KOPT-K1 (cell line): Measurements from ENCODE around the gene PPEF1.
"Not testable (repeated sequence)": the region's sequence is repeated elsewhere in the genome, so short reads cannot be mapped to it uniquely, and the experiment has no call there.

Experiments used
- H3K27ac ChIP-seq: fragments of 200-600 bp; sonication (generic); 2 replicates; pipeline ENCODE4 v1.5.1; 2016; ENCODE audit warnings: antibody characterized with exemption, mild to moderate bottlenecking, low read depth, low read length; ENCODE audit not compliant: poor library complexity, severe bottlenecking
- H3K36me3 ChIP-seq: fragments of 200-600 bp; sonication (generic); 2 replicates; pipeline ENCODE4 v1.5.1; 2017; ENCODE audit warnings: antibody characterized with exemption, mild to moderate bottlenecking, low read length, moderate library complexity; ENCODE audit not compliant: insufficient read depth
- H3K9me3 ChIP-seq: fragments of 200-600 bp; sonication (generic); 2 replicates; pipeline ENCODE4 v1.5.1; 2017; ENCODE audit warnings: antibody characterized with exemption, low read length, mild to moderate bottlenecking; ENCODE audit not compliant: insufficient read depth, poor library complexity, severe bottlenecking

PPEF1 gene

GRCh38 chrX:18691431-18691830 is 16.0 kb upstream of the PPEF1 start:
- H3K36me3 ChIP-seq = no peaks in the 10 kb centered on the region

DNA sequence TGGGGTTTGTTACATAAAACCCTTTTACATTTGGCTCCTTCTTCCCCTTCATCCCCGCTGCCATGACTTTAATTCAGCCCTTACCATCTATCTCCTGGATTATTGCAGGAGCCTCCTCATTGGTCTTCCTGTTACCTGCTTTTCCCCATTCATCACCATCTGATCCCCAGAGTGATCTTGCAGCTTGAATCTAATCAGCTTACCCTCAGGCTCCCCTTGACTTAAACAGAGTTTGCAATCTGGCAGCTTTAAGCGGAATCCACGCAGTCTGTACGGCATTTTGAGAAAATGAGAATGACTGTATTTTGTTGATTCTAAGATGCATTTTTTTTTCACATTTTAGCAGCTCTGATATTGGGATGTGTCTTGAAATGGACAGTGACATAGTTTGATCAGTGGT is 14.9 kb upstream of the PPEF1 start:
- no peaks in the 10 kb centered on the region for H3K9me3 ChIP-seq
- H3K27ac ChIP-seq = no peak overlapping the region
- no peaks in the 10 kb centered on the region for H3K36me3 ChIP-seq

More at GRCh38 chrX:18691431-18691830, 16.0 kb upstream of the PPEF1 start:
- Histone ChIP-seq H3K27ac (no peak overlapping the region), H3K9me3 (no peaks in the 10 kb centered on the region)

DNA sequence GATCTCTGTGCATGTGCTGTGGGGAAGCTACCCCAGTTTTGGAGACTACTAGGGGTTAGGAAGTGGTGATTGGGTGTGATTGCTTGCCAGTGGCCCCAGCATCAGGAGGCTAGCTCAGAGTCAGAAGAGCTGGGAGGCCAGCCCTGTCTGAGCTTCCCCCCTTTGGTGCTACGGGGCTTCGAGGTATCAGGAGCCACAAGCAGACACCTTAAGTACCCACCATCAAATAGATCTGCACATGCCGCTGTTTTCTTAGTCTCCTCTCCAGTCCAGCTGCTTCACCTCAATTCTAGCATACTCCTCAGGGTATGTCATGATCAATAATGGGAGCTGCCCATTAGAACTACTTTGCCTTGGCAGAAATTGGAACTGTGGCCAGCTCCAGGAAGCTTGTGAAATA is 10.8 kb upstream of the PPEF1 start:
- no peaks in the 10 kb centered on the region for H3K9me3 ChIP-seq
- no peaks in the 10 kb centered on the region for H3K36me3 ChIP-seq
- H3K27ac ChIP-seq = no peak overlapping the region

- H3K27ac ChIP-seq = no peak overlapping the region
- no peaks in the 10 kb centered on the region for H3K9me3 ChIP-seq
- H3K36me3 ChIP-seq = no peaks in the 10 kb centered on the region
Observed at GRCh38 chrX:18698737-18699650, 8.5 kb upstream of the PPEF1 start.

DNA sequence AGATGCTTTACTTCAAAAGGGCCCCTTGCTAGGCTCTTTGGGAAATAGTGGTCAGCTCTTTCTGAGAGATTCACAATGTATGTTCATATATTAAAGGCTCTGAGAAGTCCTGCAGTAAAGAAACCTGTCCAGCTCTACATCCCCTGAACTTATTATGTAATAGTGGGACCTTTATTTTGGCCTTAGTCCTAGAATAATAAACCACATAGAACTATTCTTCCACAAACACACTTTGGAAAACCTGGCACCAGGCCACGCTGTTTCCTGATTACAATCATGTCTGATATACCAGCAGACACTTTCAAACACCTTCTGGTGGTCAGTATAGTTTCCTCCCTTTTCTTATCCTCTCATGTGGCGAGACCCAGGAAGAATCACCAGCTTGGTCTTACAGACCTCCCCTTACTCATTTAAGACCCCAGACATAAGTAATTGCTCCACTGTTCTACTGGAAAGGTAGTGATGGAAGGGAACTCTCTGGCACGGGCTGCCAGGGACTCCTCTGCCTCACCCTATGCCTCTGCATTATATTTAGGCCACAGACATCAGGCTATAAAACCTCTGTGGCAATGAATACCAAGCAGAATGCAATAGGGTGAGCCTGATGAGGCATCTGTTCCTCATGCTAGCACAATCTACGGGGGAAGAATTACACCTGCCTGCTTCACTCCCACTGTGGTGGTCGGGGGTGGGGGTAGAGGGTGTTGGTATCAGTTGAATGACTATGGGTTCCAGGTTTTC is 5.7 kb upstream of the PPEF1 start:
- Histone ChIP-seq H3K36me3 (no peaks in the 10 kb centered on the region), H3K27ac (no peak overlapping the region), H3K9me3 (no peaks in the 10 kb centered on the region)

GRCh38 chrX:18702362-18703195 is 4.9 kb upstream of the PPEF1 start:
- no peak overlapping the region for H3K27ac ChIP-seq
- H3K36me3 ChIP-seq = no peaks in the 10 kb centered on the region
- no peaks in the 10 kb centered on the region for H3K9me3 ChIP-seq

GRCh38 chrX:18709833-18710232 is 2.4 kb downstream of the PPEF1 start:
- H3K9me3 ChIP-seq = no peaks in the 10 kb centered on the region
- no peaks in the 10 kb centered on the region for H3K36me3 ChIP-seq
- H3K27ac ChIP-seq = no peak overlapping the region

- H3K36me3 ChIP-seq = no peaks in the 10 kb centered on the region
- no peak overlapping the region for H3K27ac ChIP-seq
- no peaks in the 10 kb centered on the region for H3K9me3 ChIP-seq
Observed at GRCh38 chrX:18714910-18715309, 7.5 kb downstream of the PPEF1 start.

DNA sequence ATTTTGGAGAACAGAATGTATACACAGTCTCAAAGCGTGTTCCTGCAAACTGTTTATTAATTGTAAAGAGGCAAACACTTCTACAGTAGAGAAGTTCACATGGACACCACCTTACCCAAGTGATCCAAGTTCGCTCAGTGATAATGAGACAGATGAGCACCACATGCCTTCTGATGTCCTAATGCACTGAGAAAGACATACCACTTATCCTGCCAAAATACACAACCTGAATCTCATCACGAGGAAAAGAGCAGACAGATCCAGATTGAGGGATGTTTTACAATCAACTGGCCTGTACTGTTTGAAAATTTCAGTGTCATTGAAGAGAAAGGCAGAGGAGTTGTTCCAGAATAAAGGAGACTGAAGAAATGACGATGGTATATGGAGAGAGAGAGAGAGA is 12.4 kb downstream of the PPEF1 start:
- H3K9me3 ChIP-seq = no peaks in the 10 kb centered on the region
- no peak overlapping the region for H3K27ac ChIP-seq
- no peaks in the 10 kb centered on the region for H3K36me3 ChIP-seq

GRCh38 chrX:18721683-18722499 is 14.4 kb downstream of the PPEF1 start:
- H3K27ac ChIP-seq = no peak overlapping the region
- no peaks in the 10 kb centered on the region for H3K36me3 ChIP-seq
- H3K9me3 ChIP-seq = no peaks in the 10 kb centered on the region

DNA sequence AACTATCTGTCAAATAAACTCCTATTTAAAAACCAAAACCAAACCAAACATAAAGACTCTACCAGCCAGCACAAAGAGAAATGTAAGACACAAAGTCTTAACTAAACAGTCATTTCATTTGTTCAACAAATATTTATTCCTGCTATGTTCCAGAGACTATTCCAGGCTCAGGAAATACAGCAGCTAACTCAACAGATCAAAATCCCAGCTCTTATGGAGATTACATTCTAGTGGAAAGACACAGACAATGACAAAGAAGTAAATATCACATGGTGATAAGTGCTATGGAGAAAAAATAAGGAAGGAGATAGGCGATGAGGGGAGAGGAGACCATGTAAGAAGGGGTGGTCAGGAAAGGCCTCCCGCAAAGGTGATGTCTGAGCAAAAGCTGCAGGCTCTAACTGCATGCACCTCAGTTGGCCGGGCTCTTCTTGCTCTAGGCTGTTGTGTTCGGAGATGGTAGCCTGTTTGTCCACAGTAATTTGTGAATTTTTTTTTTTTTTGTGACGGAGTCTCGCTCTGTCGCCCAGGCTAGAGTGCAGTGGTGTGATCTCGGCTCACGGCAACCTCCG is 15.1 kb downstream of the PPEF1 start:
- no peaks in the 10 kb centered on the region for H3K36me3 ChIP-seq
- H3K27ac ChIP-seq = no peak overlapping the region
- no peaks in the 10 kb centered on the region for H3K9me3 ChIP-seq

DNA sequence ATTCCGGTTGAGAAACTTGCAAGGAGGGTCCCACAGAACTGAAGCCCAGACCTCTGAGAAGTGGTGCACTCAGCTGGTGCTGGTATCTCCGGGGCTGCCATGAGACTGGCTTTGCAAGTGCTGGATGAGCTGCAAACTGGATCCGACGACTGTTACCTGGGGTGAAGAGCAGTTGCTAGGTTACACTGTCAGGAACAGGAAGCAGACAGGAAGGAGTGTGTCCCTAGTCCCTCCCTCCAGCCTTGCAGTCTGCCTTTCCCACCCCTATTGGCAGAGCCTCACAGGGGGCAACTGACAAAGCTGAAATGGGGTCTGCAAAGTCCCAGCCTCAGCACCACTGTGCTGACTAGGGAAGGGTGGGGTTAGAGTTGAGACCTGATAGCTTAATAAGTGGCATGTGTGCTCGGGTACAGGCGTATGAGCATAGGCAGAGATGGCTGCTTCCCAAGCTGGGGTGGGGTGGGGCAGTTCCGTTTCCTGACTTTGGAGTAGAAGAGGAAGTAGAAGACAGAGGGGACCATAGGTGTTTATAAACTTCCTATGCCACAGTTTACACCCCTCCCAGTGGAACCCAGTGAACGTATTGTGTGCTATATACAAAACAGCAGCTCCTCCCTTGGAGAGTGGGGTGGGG is 18.0 kb downstream of the PPEF1 start:
- Histone ChIP-seq H3K9me3 (no peaks in the 10 kb centered on the region), H3K36me3 (no peaks in the 10 kb centered on the region), H3K27ac (no peak overlapping the region)

- Histone ChIP-seq H3K9me3 (no peaks in the 10 kb centered on the region), H3K36me3 (no peaks in the 10 kb centered on the region), H3K27ac (no peak overlapping the region)
Observed at GRCh38 chrX:18733287-18733686, 25.8 kb downstream of the PPEF1 start.

DNA sequence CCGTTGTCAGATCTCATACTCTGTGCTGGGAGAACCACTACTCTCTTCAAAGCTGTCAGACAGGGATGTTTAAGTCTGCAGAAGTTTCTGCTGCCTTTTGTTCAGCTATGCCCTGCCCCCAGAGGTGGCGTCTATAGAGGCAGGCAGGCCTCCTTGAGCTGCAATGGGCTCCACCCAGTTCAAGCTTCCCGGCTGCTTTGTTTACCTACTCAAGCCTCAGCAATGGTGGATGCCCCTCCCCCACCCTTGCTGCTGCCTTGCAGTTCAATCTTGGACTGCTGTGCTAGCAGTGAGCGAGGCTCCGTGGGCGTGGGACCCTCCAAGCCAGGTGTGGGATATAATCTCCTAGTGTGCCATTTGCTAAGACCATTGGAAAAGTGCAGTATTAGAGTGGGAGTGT is 32.2 kb downstream of the PPEF1 start:
- H3K9me3 ChIP-seq, H3K27ac ChIP-seq, H3K36me3 ChIP-seq: not testable (repeated sequence)
